Naive thymus-derived CD4-positive, alpha-beta T cell (primary cell): ENCODE measurements around the gene BCAS2. TPM values are rescaled to one million over a fixed set of nuclear protein-coding genes. Genes with fewer than 3 reads are reported as not detected.

Source experiments
- ATAC-seq: fragments of 150-1000 bp; cut with Tn5 transposase; 2 replicates; pipeline ENCODE4 v1.10.0; 2021; ENCODE audit warnings: mild to moderate bottlenecking, moderate library complexity
- CTCF ChIA-PET: fragments of 350-600 bp; sonication (Branson Sonifier 250); formaldehyde crosslinking; loops from one replicate; lab custom pipeline; 2021; ENCODE audit warnings: antibody characterized with exemption; lab: Charles Lee
- POLR2A ChIA-PET: fragments of 350-600 bp; sonication (Branson Sonifier 250); formaldehyde crosslinking; loops from one replicate; lab custom pipeline; 2021; ENCODE audit warnings: antibody characterized with exemption, inconsistent platforms; lab: Charles Lee
- DNase-seq, 9 donors: peaks; one replicate each; pipeline versions ENCODE4 v3.0.0 to v3.0.0-alpha.2; 2020 to 2022; ENCODE audit warnings: mixed read lengths in 1 of 9
- H3K27ac ChIP-seq: one replicate; pipeline ENCODE4 v1.7.0; 2013; ENCODE audit warnings: mild to moderate bottlenecking, low read depth, low read length, moderate library complexity
- H3K27me3 ChIP-seq, 2 donors: one replicate each; pipeline ENCODE4 v1.7.0; 2013; ENCODE audit warnings: low read length in 2 of 2, mild to moderate bottlenecking in 2 of 2, moderate library complexity in 2 of 2; ENCODE audit not compliant: control insufficient read depth in 2 of 2, insufficient read depth in 2 of 2
- H3K36me3 ChIP-seq, 3 experiments: 1 replicate in 2 of 3; 2 replicates in 1 of 3; pipeline ENCODE4 v1.7.0; 2013; ENCODE audit warnings: low read length in 3 of 3, mild to moderate bottlenecking in 3 of 3, moderate library complexity in 1 of 3; ENCODE audit not compliant: insufficient read depth in 3 of 3, control insufficient read depth in 2 of 3
- H3K4me1 ChIP-seq, 2 donors: one replicate each; pipeline ENCODE4 v1.7.0; 2013; ENCODE audit warnings: low read length in 2 of 2, mild to moderate bottlenecking in 2 of 2, moderate library complexity in 1 of 2; ENCODE audit not compliant: control insufficient read depth in 2 of 2, insufficient read depth in 2 of 2
- H3K4me3 ChIP-seq: 2 replicates; pipeline ENCODE4 v1.7.0; 2013; ENCODE audit warnings: mild to moderate bottlenecking, low read length
- H3K9me3 ChIP-seq, 3 experiments: 1 replicate in 2 of 3; 2 replicates in 1 of 3; pipeline ENCODE4 v1.7.0; 2013; ENCODE audit warnings: low read length in 3 of 3; ENCODE audit not compliant: control insufficient read depth in 2 of 3
- H3K27ac Mint-ChIP-seq, 9 donors: one replicate each; pipeline ENCODE4 v1.8.0; 2020 to 2022; ENCODE audit warnings: mixed read lengths in 9 of 9, mild to moderate bottlenecking in 8 of 9, moderate library complexity in 5 of 9, inconsistent platforms in 2 of 9
- H3K27me3 Mint-ChIP-seq, 5 donors: one replicate each; pipeline ENCODE4 v1.8.0; 2021 to 2022; ENCODE audit warnings: mixed read lengths in 5 of 5, mild to moderate bottlenecking in 1 of 5
- H3K36me3 Mint-ChIP-seq, 5 donors: one replicate each; pipeline ENCODE4 v1.8.0; 2020 to 2022; ENCODE audit warnings: mixed read lengths in 5 of 5, mild to moderate bottlenecking in 3 of 5, inconsistent platforms in 1 of 5
- H3K4me1 Mint-ChIP-seq, 7 donors: one replicate each; pipeline ENCODE4 v1.8.0; 2020 to 2022; ENCODE audit warnings: mixed read lengths in 7 of 7, mild to moderate bottlenecking in 3 of 7, inconsistent platforms in 1 of 7
- H3K4me3 Mint-ChIP-seq, 10 donors: one replicate each; pipeline ENCODE4 v1.8.0; 2020 to 2022; ENCODE audit warnings: mild to moderate bottlenecking in 10 of 10, mixed read lengths in 10 of 10, moderate library complexity in 6 of 10, inconsistent platforms in 2 of 10
- H3K9me3 Mint-ChIP-seq, 11 donors: one replicate each; pipeline ENCODE4 v1.8.0; 2020 to 2022; ENCODE audit warnings: mixed read lengths in 11 of 11, mild to moderate bottlenecking in 4 of 11, inconsistent platforms in 1 of 11, moderate library complexity in 1 of 11
- intact Hi-C, 2 donors: fragments of 100-400 bp; cut with micrococcal nuclease; formaldehyde crosslinking; loops; one replicate each; pipeline ENCODE4 v1.15.1; 2023
- polyA plus RNA-seq, 2 donors: library from polyadenylated mRNA; unstranded; fragments of 300-500 nt; fragmentation: Illumina TruSeq; gene quantifications; one replicate each; pipeline ENCODE4 v1.2.3, GENCODE V29; 2021
- total RNA-seq, 6 experiments: library from RNA in 5 of 6; stranded (reverse) in 5 of 6; gene quantifications; 1 replicate in 5 of 6; 2 replicates in 1 of 6; pipeline ENCODE4 v1.2.3 and lab custom pipeline; 2021 to 2026

Gene BCAS2
- total and polyA plus RNA-seq, 7 experiments from 2014 or later = 32.3 to 111 (median 66.3) TPM

GRCh38 chr1:114540272-114540671 lies 41.1 kb downstream of the BCAS2 start:
- no peak overlapping the region for H3K4me3 ChIP-seq
- ATAC-seq (no peak), DNase-seq (no peak)
- Mint-ChIP-seq H3K4me1 (no peaks in the 10 kb centered on the region), H3K27ac (no peak overlapping the region), H3K36me3 (peaks cover 0 to 6% (median 0%) of the 10 kb centered on the region in 5 donors), H3K9me3 (no peaks in the 10 kb centered on the region), H3K27me3 (no peaks in the 10 kb centered on the region), H3K4me3 (no peak overlapping the region)
- H3K4me1 ChIP-seq = no peaks in the 10 kb centered on the region
- no peak overlapping the region for H3K27ac ChIP-seq
- intact Hi-C loops = no loop called here
- no peaks in the 10 kb centered on the region for H3K27me3 ChIP-seq
- ChIA-PET CTCF (no interaction called here), POLR2A (no interaction called here)
- no peaks in the 10 kb centered on the region for H3K9me3 ChIP-seq
- H3K36me3 ChIP-seq = no peaks in the 10 kb centered on the region

DNA sequence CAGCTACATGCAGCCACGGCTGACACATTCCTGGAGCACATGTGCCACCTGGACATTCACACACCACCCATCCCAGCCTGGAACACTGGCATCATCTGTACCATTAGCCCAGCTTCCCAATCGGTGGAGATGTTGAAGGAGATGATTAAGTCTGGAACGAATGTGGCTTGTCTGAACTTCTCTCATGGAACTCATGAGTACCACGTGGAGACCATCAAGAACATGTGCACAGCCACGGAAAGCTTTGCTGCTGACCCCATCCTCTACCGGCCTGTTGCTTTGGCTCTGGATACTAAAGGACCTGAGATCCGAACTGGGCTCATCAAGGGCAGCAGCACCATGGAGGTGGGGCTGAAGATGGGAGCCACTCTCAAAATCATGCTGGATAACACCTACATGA lies 45.4 kb downstream of the BCAS2 start:
- no peaks in the 10 kb centered on the region for H3K36me3 Mint-ChIP-seq
- no peaks in the 10 kb centered on the region for H3K27me3 ChIP-seq
- POLR2A ChIA-PET = no interaction called here
- no peaks in the 10 kb centered on the region for H3K9me3 ChIP-seq
- DNase-seq = no peak
- H3K4me3 ChIP-seq = no peak overlapping the region
- intact Hi-C loops = no loop called here
- H3K4me3 Mint-ChIP-seq = no peak overlapping the region
- CTCF ChIA-PET = no interaction called here
- no peaks in the 10 kb centered on the region for H3K27me3 Mint-ChIP-seq
- H3K9me3 Mint-ChIP-seq = no peaks in the 10 kb centered on the region
- H3K27ac ChIP-seq = no peak overlapping the region
- no peaks in the 10 kb centered on the region for H3K4me1 ChIP-seq
- H3K36me3 ChIP-seq = no peaks in the 10 kb centered on the region
- H3K27ac Mint-ChIP-seq = no peak overlapping the region
- no peak for ATAC-seq
- no peaks in the 10 kb centered on the region for H3K4me1 Mint-ChIP-seq

GRCh38 chr1:114535401-114535800 lies 46.0 kb downstream of the BCAS2 start:
- no peak overlapping the region for H3K4me3 Mint-ChIP-seq
- Histone ChIP-seq H3K27me3 (no peaks in the 10 kb centered on the region), H3K36me3 (no peaks in the 10 kb centered on the region), H3K27ac (no peak overlapping the region), H3K4me1 (no peaks in the 10 kb centered on the region), H3K4me3 (no peak overlapping the region), H3K9me3 (no peaks in the 10 kb centered on the region)
- intact Hi-C loops = no loop called here
- no peaks in the 10 kb centered on the region for H3K36me3 Mint-ChIP-seq
- no peaks in the 10 kb centered on the region for H3K4me1 Mint-ChIP-seq
- H3K9me3 Mint-ChIP-seq = no peaks in the 10 kb centered on the region
- CTCF ChIA-PET = no interaction called here
- H3K27me3 Mint-ChIP-seq = no peaks in the 10 kb centered on the region
- no peak overlapping the region for H3K27ac Mint-ChIP-seq
- DNase-seq (no peak), ATAC-seq (no peak)
- POLR2A ChIA-PET = no interaction called here

DNA sequence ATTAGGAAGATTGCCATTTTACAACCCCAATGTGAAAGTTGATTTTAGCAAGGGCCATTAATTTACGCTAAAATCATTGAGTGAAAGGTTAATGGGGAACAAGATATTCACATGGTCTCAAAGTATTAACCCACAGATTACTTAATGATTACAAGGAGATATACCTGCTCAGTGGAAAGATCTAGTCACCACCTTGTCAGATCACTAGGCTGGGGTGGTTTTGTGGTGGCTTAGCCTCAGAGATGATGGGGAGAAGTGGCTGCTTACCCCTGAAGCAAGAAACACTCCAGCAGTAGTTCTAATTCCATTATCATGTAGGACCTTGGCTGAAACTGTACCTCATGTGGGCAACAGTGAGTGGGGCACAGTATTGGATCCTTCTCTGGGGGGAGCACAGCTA lies 50.3 kb downstream of the BCAS2 start:
- DNase-seq (no peak), ATAC-seq (no peak)
- Mint-ChIP-seq H3K4me1 (no peaks in the 10 kb centered on the region), H3K27ac (no peak overlapping the region), H3K9me3 (no peaks in the 10 kb centered on the region), H3K36me3 (no peaks in the 10 kb centered on the region), H3K4me3 (no peak overlapping the region), H3K27me3 (no peaks in the 10 kb centered on the region)
- H3K27me3 ChIP-seq = no peaks in the 10 kb centered on the region
- H3K36me3 ChIP-seq = no peaks in the 10 kb centered on the region
- H3K27ac ChIP-seq = no peak overlapping the region
- H3K9me3 ChIP-seq = no peaks in the 10 kb centered on the region
- intact Hi-C loops = no loop called here
- no peak overlapping the region for H3K4me3 ChIP-seq
- H3K4me1 ChIP-seq = no peaks in the 10 kb centered on the region
- ChIA-PET CTCF (no interaction called here), POLR2A (no interaction called here)

DNA sequence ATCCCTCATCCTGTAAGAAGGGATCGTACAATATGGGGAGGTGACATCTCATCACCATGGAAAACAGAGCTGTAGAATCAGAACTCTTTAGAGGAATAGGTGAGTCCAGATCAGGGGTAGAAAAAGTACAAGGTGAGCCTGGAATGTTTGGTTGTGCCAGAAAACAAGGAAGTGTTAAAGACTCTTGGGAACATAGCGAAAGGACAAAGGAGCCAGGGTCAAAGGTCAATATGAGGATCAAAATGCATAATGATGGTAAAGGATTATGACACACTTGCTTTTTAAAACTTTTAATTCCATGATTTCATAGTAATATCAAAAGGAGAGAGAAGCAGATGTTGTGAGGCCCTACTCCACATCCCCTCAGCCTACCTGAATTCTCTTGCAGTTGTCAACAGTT lies 51.2 kb downstream of the BCAS2 start:
- Histone ChIP-seq H3K27ac (no peak overlapping the region), H3K4me1 (no peaks in the 10 kb centered on the region), H3K36me3 (no peaks in the 10 kb centered on the region), H3K4me3 (no peak overlapping the region), H3K9me3 (no peaks in the 10 kb centered on the region), H3K27me3 (no peaks in the 10 kb centered on the region)
- POLR2A ChIA-PET = no interaction called here
- Mint-ChIP-seq H3K4me1 (no peaks in the 10 kb centered on the region), H3K27me3 (no peaks in the 10 kb centered on the region), H3K27ac (no peak overlapping the region), H3K36me3 (no peaks in the 10 kb centered on the region), H3K9me3 (no peaks in the 10 kb centered on the region), H3K4me3 (no peak overlapping the region)
- ATAC-seq (no peak), DNase-seq (no peak)
- intact Hi-C loops = no loop called here
- CTCF ChIA-PET = no interaction called here

DNA sequence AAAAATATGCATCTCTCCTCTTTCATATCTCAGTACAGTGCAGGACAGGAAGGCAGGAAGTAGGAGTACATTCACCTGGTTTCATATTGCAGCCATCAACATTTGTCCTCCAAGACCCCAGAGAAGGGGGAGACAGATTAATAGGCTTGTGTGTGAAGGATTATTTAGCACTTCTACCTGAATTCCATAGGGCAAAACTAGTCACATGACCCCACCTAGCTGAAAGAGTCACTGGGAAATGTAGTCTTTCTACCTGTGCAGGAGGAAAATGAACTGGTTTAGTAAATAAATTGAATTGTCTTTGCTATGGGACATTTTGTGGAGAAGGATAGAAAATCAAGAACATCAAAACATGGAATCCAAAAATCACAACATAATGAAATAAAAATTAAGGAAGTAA lies 56.5 kb downstream of the BCAS2 start:
- Mint-ChIP-seq H3K36me3 (peaks cover 0 to 3% (median 0%) of the 10 kb centered on the region in 5 donors), H3K27ac (no peak overlapping the region), H3K4me1 (peaks cover 0 to 2% (median 0%) of the 10 kb centered on the region in 7 donors), H3K4me3 (no peak overlapping the region), H3K27me3 (peaks cover 7 to 17% (median 9%) of the 10 kb centered on the region in 5 donors), H3K9me3 (no peaks in the 10 kb centered on the region)
- DNase-seq (no peak), ATAC-seq (no peak)
- POLR2A ChIA-PET = no interaction called here
- CTCF ChIA-PET = no interaction called here
- no peak overlapping the region for H3K27ac ChIP-seq
- H3K4me3 ChIP-seq = no peak overlapping the region
- intact Hi-C loops = no loop called here
- H3K9me3 ChIP-seq = no peaks in the 10 kb centered on the region
- H3K36me3 ChIP-seq = no peaks in the 10 kb centered on the region
- no peaks in the 10 kb centered on the region for H3K27me3 ChIP-seq
- no peaks in the 10 kb centered on the region for H3K4me1 ChIP-seq

DNA sequence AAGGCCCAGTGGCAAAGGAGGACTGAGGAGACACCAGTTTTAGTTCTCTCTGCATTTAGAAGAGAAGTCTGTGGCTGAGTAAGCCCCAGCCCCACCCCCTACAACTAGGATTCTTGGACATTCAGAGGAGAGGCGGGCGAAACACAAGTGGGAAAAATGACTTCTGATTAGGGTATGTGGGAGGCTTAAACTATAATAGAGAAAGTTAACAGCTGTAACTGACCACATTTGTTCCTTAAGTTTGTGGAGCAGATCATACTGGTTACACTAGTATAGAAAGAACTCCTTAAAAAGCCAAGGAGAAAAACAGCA lies 59.2 kb downstream of the BCAS2 start:
- Histone ChIP-seq H3K9me3 (no peaks in the 10 kb centered on the region), H3K4me1 (no peaks in the 10 kb centered on the region), H3K27ac (no peak overlapping the region), H3K4me3 (no peak overlapping the region), H3K36me3 (no peaks in the 10 kb centered on the region), H3K27me3 (no peaks in the 10 kb centered on the region)
- Mint-ChIP-seq H3K4me1 (peaks cover 0 to 2% (median 0%) of the 10 kb centered on the region in 7 donors), H3K9me3 (no peaks in the 10 kb centered on the region), H3K36me3 (peaks cover 0 to 3% (median 0%) of the 10 kb centered on the region in 5 donors), H3K4me3 (no peak overlapping the region), H3K27ac (no peak overlapping the region), H3K27me3 (peaks cover 12 to 30% (median 16%) of the 10 kb centered on the region in 5 donors)
- DNase-seq (no peak), ATAC-seq (no peak)
- intact Hi-C loops = no loop called here
- ChIA-PET CTCF (no interaction called here), POLR2A (no interaction called here)
